Measurements from ENCODE around the gene SPOCK3.

Gene SPOCK3

DNA sequence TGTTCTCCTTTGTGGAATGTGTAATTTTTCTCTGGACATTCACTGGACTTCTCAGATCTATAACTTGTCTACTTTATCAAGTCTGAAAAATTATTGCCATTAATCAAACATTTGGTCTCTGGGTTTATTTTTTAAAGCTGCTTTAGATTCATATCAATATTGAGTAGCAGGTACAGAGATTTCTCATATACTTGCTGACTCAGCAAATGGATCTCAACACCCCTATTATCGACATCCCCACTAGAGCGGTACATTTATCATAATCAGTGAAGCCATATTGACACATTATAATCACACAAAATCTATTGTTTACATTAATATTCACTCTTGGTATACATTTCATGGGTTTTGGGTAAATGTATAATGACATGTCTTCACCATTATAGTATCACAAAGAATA is 268.7 kb downstream of the SPOCK3 start:
- in situ Hi-C loops (cut with HindIII; ENCODE audit: low pct_unique_long_range_greater_than_20kb, low sequenced_read_pairs): no loop called here
- no peak for DNase-seq (ENCODE audit: low read depth in 1 of 2, low spot score in 1 of 2)
- no peak for TF ChIP-seq JUND (IDR thresholded peaks at IDR 0.05; ENCODE audit: low read depth)

DNA sequence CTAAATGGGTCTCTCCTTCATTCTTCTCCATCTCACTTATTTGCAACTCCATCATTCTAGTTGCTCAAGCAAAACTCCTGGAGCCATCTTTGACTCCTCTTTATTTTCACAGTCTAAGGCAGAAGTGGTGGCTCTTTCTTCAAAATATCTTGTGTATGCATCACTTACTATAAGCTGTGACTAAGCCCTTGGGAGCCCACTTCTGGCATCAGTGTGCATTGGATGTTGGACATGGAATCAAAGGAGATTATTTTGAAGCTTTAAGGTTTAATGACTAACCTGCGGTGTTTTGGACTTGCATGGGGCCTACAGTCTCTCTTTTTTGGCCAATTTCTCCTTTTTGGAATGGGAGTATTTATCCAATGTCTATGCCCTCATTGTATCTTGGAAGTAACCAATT is 276.8 kb downstream of the SPOCK3 start:
- no peak for TF ChIP-seq JUND (IDR thresholded peaks at IDR 0.05; ENCODE audit: low read depth)
- DNase-seq (ENCODE audit: low read depth in 1 of 2, low spot score in 1 of 2): no peak
- in situ Hi-C loops (cut with HindIII; ENCODE audit: low pct_unique_long_range_greater_than_20kb, low sequenced_read_pairs): no loop called here

- DNase-seq (ENCODE audit: low read depth in 1 of 2, low spot score in 1 of 2): no peak
- in situ Hi-C loops (cut with HindIII; ENCODE audit: low pct_unique_long_range_greater_than_20kb, low sequenced_read_pairs): no loop called here
- no peak for TF ChIP-seq JUND (IDR thresholded peaks at IDR 0.05; ENCODE audit: low read depth)
Observed at GRCh38 chr4:166956484-166956883, 277.8 kb downstream of the SPOCK3 start.

DNA sequence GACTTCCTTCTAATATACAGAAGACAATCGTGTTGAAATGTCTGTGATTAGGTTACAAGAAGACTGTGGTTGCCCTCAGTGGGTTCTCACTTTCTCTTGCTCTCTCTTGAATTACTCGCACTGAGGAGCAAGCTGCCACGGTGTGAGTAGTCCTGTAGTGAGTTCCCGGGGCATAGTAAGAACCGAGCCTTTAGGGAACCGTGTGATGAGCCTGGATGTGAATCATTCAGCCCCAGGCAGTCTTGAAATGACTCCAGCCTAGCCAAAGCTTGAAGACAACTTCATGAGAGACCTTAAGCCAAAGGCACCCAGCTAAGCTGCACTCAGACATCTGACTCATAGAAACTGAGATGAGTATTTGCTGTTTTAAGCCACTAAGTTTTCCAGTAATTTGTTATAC is 292.7 kb downstream of the SPOCK3 start:
- no peak for TF ChIP-seq JUND (IDR thresholded peaks at IDR 0.05; ENCODE audit: low read depth)
- in situ Hi-C loops (cut with HindIII; ENCODE audit: low pct_unique_long_range_greater_than_20kb, low sequenced_read_pairs): no loop called here
- DNase-seq (ENCODE audit: low read depth in 1 of 2, low spot score in 1 of 2): no peak

DNA sequence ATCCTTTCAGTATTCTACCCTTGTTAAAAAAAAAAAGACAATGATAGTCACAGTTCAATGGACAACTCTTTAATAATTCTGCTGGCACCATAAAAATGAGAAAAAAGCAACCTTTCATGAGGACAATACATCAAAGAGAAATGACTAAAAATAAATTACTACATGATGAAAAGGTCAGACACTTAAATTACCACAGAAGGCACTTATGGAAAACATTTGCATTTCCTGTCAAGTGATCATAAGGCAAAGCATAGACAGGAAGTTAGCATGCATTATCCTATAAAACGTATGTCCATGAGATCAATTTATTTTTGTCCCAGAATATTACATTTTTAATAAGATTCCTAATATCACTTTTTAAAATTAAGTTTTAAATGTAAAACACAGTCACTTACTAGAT is 303.8 kb downstream of the SPOCK3 start:
- in situ Hi-C loops (cut with HindIII; ENCODE audit: low pct_unique_long_range_greater_than_20kb, low sequenced_read_pairs): no loop called here
- TF ChIP-seq JUND (IDR thresholded peaks at IDR 0.05; ENCODE audit: low read depth): no peak
- DNase-seq (ENCODE audit: low read depth in 1 of 2, low spot score in 1 of 2): no peak

DNA sequence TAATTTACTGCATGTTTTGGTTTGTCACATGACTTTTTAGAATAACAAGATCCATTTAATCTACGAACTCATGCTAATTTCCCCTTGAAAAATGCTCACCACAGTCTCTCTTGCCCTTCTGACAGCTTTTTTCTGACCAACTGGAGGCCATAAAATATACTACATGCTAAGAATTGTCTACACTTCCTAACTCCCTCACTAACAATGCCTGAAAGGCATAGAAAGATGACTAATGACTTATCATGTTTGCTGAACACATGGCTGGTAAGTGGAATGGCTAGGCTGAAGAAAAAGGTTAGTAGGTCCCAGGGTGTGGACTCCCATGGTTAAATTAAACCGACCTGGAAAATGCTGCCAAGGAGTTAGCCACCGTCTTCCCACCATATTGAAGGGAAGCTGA is 309.9 kb downstream of the SPOCK3 start:
- DNase-seq (ENCODE audit: low read depth in 1 of 2, low spot score in 1 of 2): no peak
- TF ChIP-seq JUND (IDR thresholded peaks at IDR 0.05; ENCODE audit: low read depth): no peak
- in situ Hi-C loops (cut with HindIII; ENCODE audit: low pct_unique_long_range_greater_than_20kb, low sequenced_read_pairs): no loop called here

DNA sequence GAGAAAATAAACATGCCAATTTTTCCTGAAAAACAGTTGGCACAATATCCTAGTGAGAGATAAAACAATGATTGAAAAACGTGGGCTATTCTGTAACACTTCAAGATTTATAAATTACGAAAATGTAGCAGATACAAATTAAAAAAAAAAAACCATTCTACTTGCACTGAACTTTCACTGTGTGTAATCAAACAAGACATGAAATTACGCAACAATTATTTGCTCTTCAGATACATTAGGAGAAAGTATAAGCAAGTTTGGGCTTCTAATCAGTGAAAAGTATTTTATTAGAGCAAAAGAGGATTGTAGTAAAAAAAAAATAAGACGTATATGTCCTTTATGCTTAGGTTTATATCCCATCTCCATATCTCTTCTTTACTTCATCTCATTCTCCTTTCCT is 320.4 kb downstream of the SPOCK3 start:
- in situ Hi-C loops (cut with HindIII; ENCODE audit: low pct_unique_long_range_greater_than_20kb, low sequenced_read_pairs): no loop called here
- no peak for DNase-seq (ENCODE audit: low read depth in 1 of 2, low spot score in 1 of 2)
- no peak for TF ChIP-seq JUND (IDR thresholded peaks at IDR 0.05; ENCODE audit: low read depth)

GRCh38 chr4:166903408-166903807 is 330.9 kb downstream of the SPOCK3 start:
- TF ChIP-seq JUND (IDR thresholded peaks at IDR 0.05; ENCODE audit: low read depth): no peak
- in situ Hi-C loops (cut with HindIII; ENCODE audit: low pct_unique_long_range_greater_than_20kb, low sequenced_read_pairs): no loop called here

DNA sequence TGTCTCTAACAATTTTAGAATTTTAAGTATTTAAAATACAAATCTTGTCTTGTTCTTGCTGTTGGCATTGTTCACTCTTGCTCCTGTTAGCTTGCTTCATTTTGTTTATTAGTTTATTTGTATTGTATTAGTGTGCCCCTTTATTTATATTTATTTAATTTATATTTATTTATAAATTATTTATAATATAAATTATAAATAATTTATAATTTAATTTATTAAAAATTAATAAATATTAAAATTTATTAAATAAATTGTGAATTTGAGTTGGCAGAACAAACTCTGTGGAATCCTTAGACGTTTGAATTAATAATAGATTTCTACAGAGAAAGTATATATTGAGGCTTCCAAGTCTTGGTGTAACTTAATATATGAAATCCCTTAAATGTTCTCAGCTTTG is 331.4 kb downstream of the SPOCK3 start:
- no peak for DNase-seq (ENCODE audit: low read depth in 1 of 2, low spot score in 1 of 2)
- TF ChIP-seq JUND (IDR thresholded peaks at IDR 0.05; ENCODE audit: low read depth): no peak
- in situ Hi-C loops (cut with HindIII; ENCODE audit: low pct_unique_long_range_greater_than_20kb, low sequenced_read_pairs): no loop called here

More at GRCh38 chr4:166903408-166903807, 330.9 kb downstream of the SPOCK3 start:
- no peak for DNase-seq (ENCODE audit: low read depth in 1 of 2, low spot score in 1 of 2)

DNA sequence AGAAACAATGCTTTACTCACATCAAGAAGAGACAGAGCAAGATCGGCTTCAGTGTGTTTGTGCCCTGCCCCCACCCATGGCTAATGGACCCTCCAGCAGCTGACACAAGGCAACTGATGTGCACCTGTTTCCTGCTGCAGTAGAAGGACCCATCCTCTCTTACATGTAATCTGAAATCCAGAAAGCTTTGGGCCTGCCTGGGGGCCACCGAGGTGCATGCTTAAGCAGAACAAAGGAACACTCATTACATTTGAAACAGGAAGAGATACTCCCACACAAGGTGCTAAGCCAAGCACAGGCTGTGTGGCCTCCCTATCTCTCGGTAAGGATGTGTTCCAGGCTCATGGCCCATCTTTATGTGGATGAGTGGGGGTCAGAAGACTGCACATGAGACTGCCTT is 338.0 kb downstream of the SPOCK3 start:
- no peak for TF ChIP-seq JUND (IDR thresholded peaks at IDR 0.05; ENCODE audit: low read depth)
- in situ Hi-C loops (cut with HindIII; ENCODE audit: low pct_unique_long_range_greater_than_20kb, low sequenced_read_pairs): no loop called here
- no peak for DNase-seq (ENCODE audit: low read depth in 1 of 2, low spot score in 1 of 2)

- no peak for DNase-seq (ENCODE audit: low read depth in 1 of 2, low spot score in 1 of 2)
- in situ Hi-C loops (cut with HindIII; ENCODE audit: low pct_unique_long_range_greater_than_20kb, low sequenced_read_pairs): no loop called here
Observed at GRCh38 chr4:166895771-166896170, 338.5 kb downstream of the SPOCK3 start.

GRCh38 chr4:166887457-166887856 is 346.8 kb downstream of the SPOCK3 start:
- in situ Hi-C loops (cut with HindIII; ENCODE audit: low pct_unique_long_range_greater_than_20kb, low sequenced_read_pairs): no loop called here
- no peak for DNase-seq (ENCODE audit: low read depth in 1 of 2, low spot score in 1 of 2)
- no peak for TF ChIP-seq JUND (IDR thresholded peaks at IDR 0.05; ENCODE audit: low read depth)

More at GRCh38 chr4:166895771-166896170, 338.5 kb downstream of the SPOCK3 start:
- no peak for TF ChIP-seq JUND (IDR thresholded peaks at IDR 0.05; ENCODE audit: low read depth)

DNA sequence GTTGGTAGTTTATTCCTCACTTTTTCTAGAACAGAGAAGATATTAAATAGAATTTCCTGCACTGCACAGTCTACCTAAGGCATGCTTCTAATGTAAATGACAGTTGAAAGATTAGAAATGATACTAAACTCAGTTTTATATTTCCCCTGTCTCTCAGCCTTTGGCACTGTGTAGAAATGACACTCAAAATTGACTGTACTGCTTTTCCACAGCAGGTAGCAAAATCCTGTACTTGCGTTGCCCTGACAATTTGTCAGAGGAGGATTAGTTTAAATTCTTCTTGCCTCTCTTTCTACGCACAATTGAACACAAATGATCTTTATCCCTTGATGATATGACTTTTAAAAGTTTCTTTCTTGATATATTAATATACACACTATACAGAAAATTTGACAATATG is 347.6 kb downstream of the SPOCK3 start:
- TF ChIP-seq JUND (IDR thresholded peaks at IDR 0.05; ENCODE audit: low read depth): no peak
- no peak for DNase-seq (ENCODE audit: low read depth in 1 of 2, low spot score in 1 of 2)
- in situ Hi-C loops (cut with HindIII; ENCODE audit: low pct_unique_long_range_greater_than_20kb, low sequenced_read_pairs): no loop called here

- in situ Hi-C loops (cut with HindIII; ENCODE audit: low pct_unique_long_range_greater_than_20kb, low sequenced_read_pairs): no loop called here
- TF ChIP-seq JUND (IDR thresholded peaks at IDR 0.05; ENCODE audit: low read depth): no peak
- DNase-seq (ENCODE audit: low read depth in 1 of 2, low spot score in 1 of 2): no peak
Observed at GRCh38 chr4:166882221-166882620, 352.1 kb downstream of the SPOCK3 start.
